Adrenal gland (tissue), 5 donors: ENCODE data around the gene NOTCH3.

Experiments
- CTCF ChIP-seq, 6 experiments: fragments of 450-650 bp in 4 of 6; fragments of 200-600 bp in 2 of 6; sonication (generic) in 1 of 6; IDR thresholded peaks; 1 replicate in 5 of 6; 2 replicates in 1 of 6; pipeline versions ENCODE4 v1.5.1 to v1.8.0; 2016 to 2021; ENCODE audit warnings: antibody characterized with exemption in 6 of 6, mild to moderate bottlenecking in 2 of 6, moderate library complexity in 1 of 6
- POLR2A ChIP-seq, 2 donors: fragments of 450-650 bp; IDR thresholded peaks; one replicate each; pipeline ENCODE4 v1.6.1; 2017; ENCODE audit warnings: antibody characterized with exemption in 2 of 2, mild to moderate bottlenecking in 2 of 2, moderate library complexity in 1 of 2
- donor health status: DM: no; HTN: no; CAD: no.

- TF ChIP-seq CTCF (IDR thresholded peaks at IDR 0.05) (no peak), POLR2A (IDR thresholded peaks at IDR 0.05) (no peak)
Measured at GRCh38 chr19:15142313-15142712, 58.5 kb downstream of the NOTCH3 start.
